Measurements from ENCODE around the gene TAS2R5. TPM values are rescaled to one million over a fixed set of nuclear protein-coding genes. Genes with fewer than 3 reads are reported as not detected.
"Not testable (repeated sequence)": the region's sequence is repeated elsewhere in the genome, so short reads cannot be mapped to it uniquely, and the experiment has no call there.

Gene TAS2R5
- 0.85 TPM for polyA plus RNA-seq (2012; ENCODE audit: missing spikeins)

GRCh38 chr7:141789917-141790316 lies at the start of gene TAS2R5:
TSS of gene TAS2R5 (plus strand) at chr7:141790217. CDS start at chr7:141790362, 145 bp downstream.
- TF ChIP-seq POLR2AphosphoS5 (IDR thresholded peaks at IDR 0.05; ENCODE audit: low read depth, low read length) (no peak), POLR2A (IDR thresholded peaks at IDR 0.05; ENCODE audit: low read depth, low read length) (no peak), TAF1 (IDR thresholded peaks at IDR 0.05; ENCODE audit: borderline replicate concordance, low read depth, low read length) (no peak)
- DNase-seq (ENCODE audit: insufficient read length), result no peak
- FAIRE-seq, result no peak

- FAIRE-seq (no peak), DNase-seq (ENCODE audit: insufficient read length) (no peak)
- TF ChIP-seq POLR2AphosphoS5 (IDR thresholded peaks at IDR 0.05; ENCODE audit: low read depth, low read length), result no peak
- TF ChIP-seq POLR2A (IDR thresholded peaks at IDR 0.05; ENCODE audit: low read depth, low read length), result no peak
- no peak for TF ChIP-seq TAF1 (IDR thresholded peaks at IDR 0.05; ENCODE audit: borderline replicate concordance, low read depth, low read length)
Measured at GRCh38 chr7:141742229-141742628, 47.8 kb upstream of the TAS2R5 start.

GRCh38 chr7:141744131-141744530 lies 45.9 kb upstream of the TAS2R5 start:
- no peak for FAIRE-seq
- DNase-seq (ENCODE audit: insufficient read length), result no peak
- TF ChIP-seq TAF1 (IDR thresholded peaks at IDR 0.05; ENCODE audit: borderline replicate concordance, low read depth, low read length) (no peak), POLR2AphosphoS5 (IDR thresholded peaks at IDR 0.05; ENCODE audit: low read depth, low read length) (no peak), POLR2A (IDR thresholded peaks at IDR 0.05; ENCODE audit: low read depth, low read length) (no peak)

- no peak for FAIRE-seq
- no peak for DNase-seq (ENCODE audit: insufficient read length)
- TF ChIP-seq POLR2AphosphoS5 (IDR thresholded peaks at IDR 0.05; ENCODE audit: low read depth, low read length) (no peak), TAF1 (IDR thresholded peaks at IDR 0.05; ENCODE audit: borderline replicate concordance, low read depth, low read length) (no peak), POLR2A (IDR thresholded peaks at IDR 0.05; ENCODE audit: low read depth, low read length) (no peak)
Measured at GRCh38 chr7:141748396-141748795, 41.6 kb upstream of the TAS2R5 start.

GRCh38 chr7:141751904-141752303 lies 38.1 kb upstream of the TAS2R5 start:
- FAIRE-seq; DNase-seq (ENCODE audit: insufficient read length): not testable (repeated sequence)

GRCh38 chr7:141752634-141753033 lies 37.4 kb upstream of the TAS2R5 start:
- DNase-seq (ENCODE audit: insufficient read length) (no peak), FAIRE-seq (no peak)
- TF ChIP-seq POLR2A (IDR thresholded peaks at IDR 0.05; ENCODE audit: low read depth, low read length), result no peak
- TF ChIP-seq TAF1 (IDR thresholded peaks at IDR 0.05; ENCODE audit: borderline replicate concordance, low read depth, low read length), result no peak
- no peak for TF ChIP-seq POLR2AphosphoS5 (IDR thresholded peaks at IDR 0.05; ENCODE audit: low read depth, low read length)

GRCh38 chr7:141754939-141755338 lies 35.1 kb upstream of the TAS2R5 start:
- TF ChIP-seq TAF1 (IDR thresholded peaks at IDR 0.05; ENCODE audit: borderline replicate concordance, low read depth, low read length) (no peak), POLR2AphosphoS5 (IDR thresholded peaks at IDR 0.05; ENCODE audit: low read depth, low read length) (no peak), POLR2A (IDR thresholded peaks at IDR 0.05; ENCODE audit: low read depth, low read length) (no peak)
- FAIRE-seq, result peak; percentile 60
- DNase-seq (ENCODE audit: insufficient read length), result no peak

- no peak for DNase-seq (ENCODE audit: insufficient read length)
- FAIRE-seq, result no peak
- TF ChIP-seq TAF1 (IDR thresholded peaks at IDR 0.05; ENCODE audit: borderline replicate concordance, low read depth, low read length), result no peak
- no peak for TF ChIP-seq POLR2AphosphoS5 (IDR thresholded peaks at IDR 0.05; ENCODE audit: low read depth, low read length)
- no peak for TF ChIP-seq POLR2A (IDR thresholded peaks at IDR 0.05; ENCODE audit: low read depth, low read length)
Measured at GRCh38 chr7:141763797-141764196, 26.2 kb upstream of the TAS2R5 start, which contains the start of gene TAS2R3. TSS of gene TAS2R3 (plus strand) at chr7:141764097. CDS start at chr7:141764159, 62 bp downstream.

- DNase-seq (ENCODE audit: insufficient read length); FAIRE-seq: not testable (repeated sequence)
Measured at GRCh38 chr7:141770083-141770583, 19.9 kb upstream of the TAS2R5 start.

GRCh38 chr7:141776374-141776773 lies 13.6 kb upstream of the TAS2R5 start, which contains the start of gene TAS2R4:
TSS of gene TAS2R4 (plus strand) at chr7:141776674. CDS start at chr7:141778489, 1,815 bp downstream.
- DNase-seq (ENCODE audit: insufficient read length), result no peak
- no peak for TF ChIP-seq POLR2AphosphoS5 (IDR thresholded peaks at IDR 0.05; ENCODE audit: low read depth, low read length)
- no peak for TF ChIP-seq POLR2A (IDR thresholded peaks at IDR 0.05; ENCODE audit: low read depth, low read length)
- no peak for TF ChIP-seq TAF1 (IDR thresholded peaks at IDR 0.05; ENCODE audit: borderline replicate concordance, low read depth, low read length)
- FAIRE-seq, result no peak

- DNase-seq (ENCODE audit: insufficient read length) (peak; percentile 18), FAIRE-seq (peak; percentile 17)
- no peak for TF ChIP-seq TAF1 (IDR thresholded peaks at IDR 0.05; ENCODE audit: borderline replicate concordance, low read depth, low read length)
- no peak for TF ChIP-seq POLR2AphosphoS5 (IDR thresholded peaks at IDR 0.05; ENCODE audit: low read depth, low read length)
- no peak for TF ChIP-seq POLR2A (IDR thresholded peaks at IDR 0.05; ENCODE audit: low read depth, low read length)
Measured at GRCh38 chr7:141785706-141786552, 4.1 kb upstream of the TAS2R5 start.

GRCh38 chr7:141788296-141788695 lies 1.7 kb upstream of the TAS2R5 start:
- FAIRE-seq, result no peak
- TF ChIP-seq POLR2AphosphoS5 (IDR thresholded peaks at IDR 0.05; ENCODE audit: low read depth, low read length) (no peak), TAF1 (IDR thresholded peaks at IDR 0.05; ENCODE audit: borderline replicate concordance, low read depth, low read length) (no peak), POLR2A (IDR thresholded peaks at IDR 0.05; ENCODE audit: low read depth, low read length) (no peak)
- no peak for DNase-seq (ENCODE audit: insufficient read length)
